ENCODE results near the gene DEDD2.

Gene DEDD2

DNA sequence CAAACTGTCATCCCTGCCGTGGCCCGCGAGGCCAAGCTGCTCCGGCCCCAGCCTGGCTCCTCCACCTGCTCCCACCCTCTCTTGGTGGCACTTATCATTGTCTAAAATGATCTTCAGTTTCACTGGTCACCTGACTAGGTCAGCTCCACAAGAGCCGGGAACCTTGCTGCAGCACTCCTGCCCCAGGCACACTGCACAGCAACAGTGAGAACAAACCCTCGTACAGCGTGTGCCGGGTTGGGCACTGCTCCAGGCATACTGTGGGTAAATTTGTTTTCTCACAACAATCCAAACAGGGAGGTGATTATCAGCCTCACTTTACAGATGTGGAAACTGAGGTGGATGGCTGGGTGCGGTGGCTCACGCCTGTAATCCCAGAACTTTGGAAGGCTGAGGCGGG lies 8.9 kb downstream of the DEDD2 start:
- no peak overlapping the region for H3K4me3 ChIP-seq (replicated peaks; ENCODE audit: low read depth, low read length)
- TF ChIP-seq, protein P1, sequence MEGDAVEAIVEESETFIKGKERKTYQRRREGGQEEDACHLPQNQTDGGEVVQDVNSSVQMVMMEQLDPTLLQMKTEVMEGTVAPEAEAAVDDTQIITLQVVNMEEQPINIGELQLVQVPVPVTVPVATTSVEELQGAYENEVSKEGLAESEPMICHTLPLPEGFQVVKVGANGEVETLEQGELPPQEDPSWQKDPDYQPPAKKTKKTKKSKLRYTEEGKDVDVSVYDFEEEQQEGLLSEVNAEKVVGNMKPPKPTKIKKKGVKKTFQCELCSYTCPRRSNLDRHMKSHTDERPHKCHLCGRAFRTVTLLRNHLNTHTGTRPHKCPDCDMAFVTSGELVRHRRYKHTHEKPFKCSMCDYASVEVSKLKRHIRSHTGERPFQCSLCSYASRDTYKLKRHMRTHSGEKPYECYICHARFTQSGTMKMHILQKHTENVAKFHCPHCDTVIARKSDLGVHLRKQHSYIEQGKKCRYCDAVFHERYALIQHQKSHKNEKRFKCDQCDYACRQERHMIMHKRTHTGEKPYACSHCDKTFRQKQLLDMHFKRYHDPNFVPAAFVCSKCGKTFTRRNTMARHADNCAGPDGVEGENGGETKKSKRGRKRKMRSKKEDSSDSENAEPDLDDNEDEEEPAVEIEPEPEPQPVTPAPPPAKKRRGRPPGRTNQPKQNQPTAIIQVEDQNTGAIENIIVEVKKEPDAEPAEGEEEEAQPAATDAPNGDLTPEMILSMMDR (IDR thresholded peaks at IDR 0.05; ENCODE audit: low read depth, low read length, missing control alignments): no peak
- no peak for DNase-seq (ENCODE audit: extremely low read depth, low read depth)

- DNase-seq (ENCODE audit: extremely low read depth, low read depth): peak; percentile 77
- H3K4me3 ChIP-seq (replicated peaks; ENCODE audit: low read depth, low read length): no peak overlapping the region
- TF ChIP-seq, protein P1 (IDR thresholded peaks at IDR 0.05; ENCODE audit: low read depth, low read length, missing control alignments): no peak
Measured at GRCh38 chr19:42207767-42208271, 9.7 kb downstream of the DEDD2 start.

GRCh38 chr19:42206871-42207755 lies 10.4 kb downstream of the DEDD2 start:
- no peak overlapping the region for H3K4me3 ChIP-seq (replicated peaks; ENCODE audit: low read depth, low read length)
- peak; percentile 40 for DNase-seq (ENCODE audit: extremely low read depth, low read depth)

GRCh38 chr19:42204664-42205063 lies 12.8 kb downstream of the DEDD2 start:
- no peak for DNase-seq (ENCODE audit: extremely low read depth, low read depth)
- no peak overlapping the region for H3K4me3 ChIP-seq (replicated peaks; ENCODE audit: low read depth, low read length)
- TF ChIP-seq, protein P1 (IDR thresholded peaks at IDR 0.05; ENCODE audit: low read depth, low read length, missing control alignments): no peak

More at GRCh38 chr19:42206871-42207755, 10.4 kb downstream of the DEDD2 start:
- TF ChIP-seq, protein P1 (IDR thresholded peaks at IDR 0.05; ENCODE audit: low read depth, low read length, missing control alignments): no peak

GRCh38 chr19:42203700-42204099 lies 13.8 kb downstream of the DEDD2 start:
- TF ChIP-seq, protein P1 (IDR thresholded peaks at IDR 0.05; ENCODE audit: low read depth, low read length, missing control alignments): no peak
- no peak for DNase-seq (ENCODE audit: extremely low read depth, low read depth)
- H3K4me3 ChIP-seq (replicated peaks; ENCODE audit: low read depth, low read length): no peak overlapping the region

GRCh38 chr19:42202290-42202880 lies 15.1 kb downstream of the DEDD2 start:
- H3K4me3 ChIP-seq (replicated peaks; ENCODE audit: low read depth, low read length): no peak overlapping the region
- no peak for DNase-seq (ENCODE audit: extremely low read depth, low read depth)
- TF ChIP-seq, protein P1 (IDR thresholded peaks at IDR 0.05; ENCODE audit: low read depth, low read length, missing control alignments): no peak
